ENCODE measurements around the gene SAMD1. TPM values are rescaled to one million over a fixed set of nuclear protein-coding genes. Genes with fewer than 3 reads are reported as not detected.

SAMD1 gene
- total and polyA plus RNA-seq, 2 of the 8 experiments (the other 6 are each of a cell fraction or from before 2014, with no cell fraction given) = 40.0 to 100 TPM

GRCh38 chr19:14053500-14053899, 37.1 kb downstream of the SAMD1 start (continued):
- TF ChIP-seq HDAC2 (IDR thresholded peaks at IDR 0.05; ENCODE audit: borderline replicate concordance in 1 of 2, low read depth in 2 of 2, low read length in 2 of 2) (no peak), ATF3 (IDR thresholded peaks at IDR 0.05; ENCODE audit: insufficient read depth, low read depth, low read length) (no peak), POLR2AphosphoS5 (IDR thresholded peaks at IDR 0.05; ENCODE audit: low read depth, low read length) (no peak), SP4 (IDR thresholded peaks at IDR 0.05; ENCODE audit: low read length) (no peak)
